HEK293 (cell line): Measurements from ENCODE around the gene REX1BD.
A peak's percentile ranks its signal among the peaks of the same experiment; 100 is the strongest.

Experiments used
- AEBP2 ChIP-seq: fragments of 450-650 bp; formaldehyde crosslinking; IDR thresholded peaks from 2 replicates; pipeline ENCODE4 v1.5.1; 2016; ENCODE audit warnings: missing biosample characterization, missing genetic modification characterization, borderline replicate concordance
- KLF1 ChIP-seq: fragments of 450-650 bp; formaldehyde crosslinking; IDR thresholded peaks from 2 replicates; pipeline ENCODE4 v1.5.1; 2016; ENCODE audit warnings: missing biosample characterization, missing genetic modification characterization
- MEIS1 ChIP-seq: sonication (generic); formaldehyde crosslinking; IDR thresholded peaks from 2 replicates; pipeline ENCODE4 v1.8.1; 2022; ENCODE audit warnings: missing genetic modification reagents, mild to moderate bottlenecking, borderline replicate concordance
- PBX3 ChIP-seq: sonication (generic); formaldehyde crosslinking; IDR thresholded peaks from 2 replicates; pipeline ENCODE4 v1.8.1; 2022; ENCODE audit warnings: mild to moderate bottlenecking, moderate library complexity, missing genetic modification reagents
- SP2 ChIP-seq: fragments of 450-650 bp; formaldehyde crosslinking; IDR thresholded peaks from 2 replicates; pipeline ENCODE4 v1.5.1; 2016; ENCODE audit warnings: missing biosample characterization, missing genetic modification characterization
- ZBTB10 ChIP-seq: fragments of 450-650 bp; formaldehyde crosslinking; IDR thresholded peaks from 2 replicates; pipeline ENCODE4 v1.5.1; 2016; ENCODE audit warnings: missing biosample characterization, missing genetic modification characterization
- ZBTB21 ChIP-seq: fragments of 450-650 bp; formaldehyde crosslinking; IDR thresholded peaks from 2 replicates; pipeline ENCODE4 v1.5.1; 2017; ENCODE audit warnings: missing biosample characterization, missing genetic modification characterization
- ZBTB6 ChIP-seq: fragments of 450-650 bp; formaldehyde crosslinking; IDR thresholded peaks from 2 replicates; pipeline ENCODE4 v1.5.1; 2017; ENCODE audit warnings: missing biosample characterization, missing genetic modification characterization
- ZNF112 ChIP-seq: fragments of 450-650 bp; formaldehyde crosslinking; IDR thresholded peaks from 2 replicates; pipeline ENCODE4 v1.5.0; 2017; ENCODE audit warnings: missing biosample characterization, missing genetic modification characterization
- ZNF140 ChIP-seq: fragments of 450-650 bp; formaldehyde crosslinking; IDR thresholded peaks from 2 replicates; pipeline ENCODE4 v1.5.1; 2016; ENCODE audit warnings: missing biosample characterization, missing genetic modification characterization
- ZNF155 ChIP-seq: fragments of 450-650 bp; formaldehyde crosslinking; IDR thresholded peaks from 2 replicates; pipeline ENCODE4 v1.5.1; 2016; ENCODE audit warnings: missing biosample characterization, missing genetic modification characterization
- ZNF202 ChIP-seq: fragments of 450-650 bp; formaldehyde crosslinking; IDR thresholded peaks from 2 replicates; pipeline ENCODE4 v1.5.1; 2016; ENCODE audit warnings: missing biosample characterization, missing genetic modification characterization, borderline replicate concordance
- ZNF24 ChIP-seq: fragments of 450-650 bp; formaldehyde crosslinking; IDR thresholded peaks from 2 replicates; pipeline ENCODE4 v1.5.1; 2016; ENCODE audit warnings: missing biosample characterization, missing genetic modification characterization
- ZNF274 ChIP-seq, 2 experiments: fragments of 200-500 bp in 1 of 2; fragments of 450-650 bp in 1 of 2; sonication (Bioruptor generic) in 1 of 2; formaldehyde crosslinking in 1 of 2; IDR thresholded peaks; 2 replicates each; pipeline versions ENCODE4 v1.5.1 to v1.6.1; 2014 to 2016; ENCODE audit warnings: borderline replicate concordance in 1 of 2, inconsistent platforms in 1 of 2, low read length in 1 of 2, missing biosample characterization in 1 of 2, missing genetic modification characterization in 1 of 2
- ZNF473 ChIP-seq: fragments of 450-650 bp; formaldehyde crosslinking; IDR thresholded peaks from 2 replicates; pipeline ENCODE4 v1.5.1; 2017; ENCODE audit warnings: missing biosample characterization, missing genetic modification characterization
- ZNF510 ChIP-seq: fragments of 450-650 bp; formaldehyde crosslinking; IDR thresholded peaks from 2 replicates; pipeline ENCODE4 v1.5.1; 2018; ENCODE audit warnings: mild to moderate bottlenecking, missing genetic modification characterization, missing biosample characterization; ENCODE audit not compliant: insufficient replicate concordance
- ZNF513 ChIP-seq: fragments of 450-650 bp; IDR thresholded peaks from 2 replicates; pipeline ENCODE4 v1.5.1; 2018; ENCODE audit warnings: missing biosample characterization, missing genetic modification characterization
- ZNF530 ChIP-seq: fragments of 450-650 bp; formaldehyde crosslinking; IDR thresholded peaks from 2 replicates; pipeline ENCODE4 v1.5.1; 2016; ENCODE audit warnings: low read depth, missing biosample characterization, missing genetic modification characterization
- ZNF555 ChIP-seq: fragments of 450-650 bp; formaldehyde crosslinking; conservative IDR thresholded peaks from 2 replicates; pipeline ENCODE4 v1.5.1; 2017; ENCODE audit warnings: missing biosample characterization, mild to moderate bottlenecking, missing genetic modification characterization, inconsistent platforms
- ZNF560 ChIP-seq: fragments of 450-650 bp; formaldehyde crosslinking; IDR thresholded peaks from 2 replicates; pipeline ENCODE4 v1.5.1; 2017; ENCODE audit warnings: missing biosample characterization, missing genetic modification characterization, borderline replicate concordance
- ZNF768 ChIP-seq: fragments of 450-650 bp; formaldehyde crosslinking; IDR thresholded peaks from 2 replicates; pipeline ENCODE4 v1.5.1; 2018; ENCODE audit warnings: missing biosample characterization, mild to moderate bottlenecking, missing genetic modification characterization
- ZNF843 ChIP-seq: fragments of 450-650 bp; formaldehyde crosslinking; IDR thresholded peaks from 2 replicates; pipeline ENCODE4 v1.5.1; 2016; ENCODE audit warnings: missing biosample characterization, missing genetic modification characterization
- TF ChIP-seq, protein P1 (sequence below): fragments of 450-650 bp; formaldehyde crosslinking; IDR thresholded peaks from 2 replicates; pipeline ENCODE4 v1.5.1; 2016; ENCODE audit warnings: missing biosample characterization, missing genetic modification characterization, borderline replicate concordance

The REX1BD gene

GRCh38 chr19:18543814-18544475, 44.7 kb upstream of the REX1BD start (continued):
- TF ChIP-seq ZNF112 (tag by site-specific recombination) (no peak), ZNF202 (tag by site-specific recombination) (no peak), ZBTB6 (tag by site-specific recombination) (peak; percentile 95), ZNF155 (tag by site-specific recombination) (no peak), ZNF530 (tag by site-specific recombination) (no peak), ZBTB21 (tag by site-specific recombination) (peak; percentile 35; the same call in 1 of the 2 replicates), ZNF274 (IDR thresholded peaks at IDR 0.05; ENCODE audit: low read length) (no peak), ZNF274 (tag by site-specific recombination; IDR thresholded peaks at IDR 0.05; ENCODE audit: borderline replicate concordance) (no peak), ZNF510 (tag by site-specific recombination) (no peak), ZNF768 (no peak), SP2 (no peak), ZNF513 (tag by site-specific recombination) (no peak), ZNF555 (tag by site-specific recombination) (no peak), ZNF843 (tag by site-specific recombination) (no peak), ZBTB10 (tag by site-specific recombination) (peak; percentile 29; the same call in 1 of the 2 replicates), ZNF473 (tag by site-specific recombination) (no peak), ZNF560 (tag by site-specific recombination) (no peak), AEBP2 (tag by site-specific recombination) (no peak), ZNF140 (no peak), KLF1 (tag by site-specific recombination) (no peak; the same call in 1 of the 2 replicates), MEIS1 (CRISPR knock-in tag) (no peak), ZNF24 (tag by site-specific recombination) (peak; percentile 76), PBX3 (no peak)
- TF ChIP-seq, protein P1, sequence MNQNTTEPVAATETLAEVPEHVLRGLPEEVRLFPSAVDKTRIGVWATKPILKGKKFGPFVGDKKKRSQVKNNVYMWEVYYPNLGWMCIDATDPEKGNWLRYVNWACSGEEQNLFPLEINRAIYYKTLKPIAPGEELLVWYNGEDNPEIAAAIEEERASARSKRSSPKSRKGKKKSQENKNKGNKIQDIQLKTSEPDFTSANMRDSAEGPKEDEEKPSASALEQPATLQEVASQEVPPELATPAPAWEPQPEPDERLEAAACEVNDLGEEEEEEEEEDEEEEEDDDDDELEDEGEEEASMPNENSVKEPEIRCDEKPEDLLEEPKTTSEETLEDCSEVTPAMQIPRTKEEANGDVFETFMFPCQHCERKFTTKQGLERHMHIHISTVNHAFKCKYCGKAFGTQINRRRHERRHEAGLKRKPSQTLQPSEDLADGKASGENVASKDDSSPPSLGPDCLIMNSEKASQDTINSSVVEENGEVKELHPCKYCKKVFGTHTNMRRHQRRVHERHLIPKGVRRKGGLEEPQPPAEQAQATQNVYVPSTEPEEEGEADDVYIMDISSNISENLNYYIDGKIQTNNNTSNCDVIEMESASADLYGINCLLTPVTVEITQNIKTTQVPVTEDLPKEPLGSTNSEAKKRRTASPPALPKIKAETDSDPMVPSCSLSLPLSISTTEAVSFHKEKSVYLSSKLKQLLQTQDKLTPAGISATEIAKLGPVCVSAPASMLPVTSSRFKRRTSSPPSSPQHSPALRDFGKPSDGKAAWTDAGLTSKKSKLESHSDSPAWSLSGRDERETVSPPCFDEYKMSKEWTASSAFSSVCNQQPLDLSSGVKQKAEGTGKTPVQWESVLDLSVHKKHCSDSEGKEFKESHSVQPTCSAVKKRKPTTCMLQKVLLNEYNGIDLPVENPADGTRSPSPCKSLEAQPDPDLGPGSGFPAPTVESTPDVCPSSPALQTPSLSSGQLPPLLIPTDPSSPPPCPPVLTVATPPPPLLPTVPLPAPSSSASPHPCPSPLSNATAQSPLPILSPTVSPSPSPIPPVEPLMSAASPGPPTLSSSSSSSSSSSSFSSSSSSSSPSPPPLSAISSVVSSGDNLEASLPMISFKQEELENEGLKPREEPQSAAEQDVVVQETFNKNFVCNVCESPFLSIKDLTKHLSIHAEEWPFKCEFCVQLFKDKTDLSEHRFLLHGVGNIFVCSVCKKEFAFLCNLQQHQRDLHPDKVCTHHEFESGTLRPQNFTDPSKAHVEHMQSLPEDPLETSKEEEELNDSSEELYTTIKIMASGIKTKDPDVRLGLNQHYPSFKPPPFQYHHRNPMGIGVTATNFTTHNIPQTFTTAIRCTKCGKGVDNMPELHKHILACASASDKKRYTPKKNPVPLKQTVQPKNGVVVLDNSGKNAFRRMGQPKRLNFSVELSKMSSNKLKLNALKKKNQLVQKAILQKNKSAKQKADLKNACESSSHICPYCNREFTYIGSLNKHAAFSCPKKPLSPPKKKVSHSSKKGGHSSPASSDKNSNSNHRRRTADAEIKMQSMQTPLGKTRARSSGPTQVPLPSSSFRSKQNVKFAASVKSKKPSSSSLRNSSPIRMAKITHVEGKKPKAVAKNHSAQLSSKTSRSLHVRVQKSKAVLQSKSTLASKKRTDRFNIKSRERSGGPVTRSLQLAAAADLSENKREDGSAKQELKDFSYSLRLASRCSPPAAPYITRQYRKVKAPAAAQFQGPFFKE, result no peak
